H54 (cell line): ENCODE measurements around the gene ZNF441.

Experiments used
- DNase-seq: peaks from one replicate; pipeline ENCODE4 v3.0.0; 2011; ENCODE audit warnings: low spot score, mixed read lengths; ENCODE audit not compliant: insufficient read length
- FAIRE-seq: peaks from 3 replicates; lab custom pipeline; 2011; peaks lifted over from hg19 to GRCh38; lab: Jason Lieb, UNC
- POLR2A ChIP-seq: IDR thresholded peaks from 2 replicates; pipeline ENCODE4 v1.6.1; 2011; ENCODE audit warnings: low read depth, mild to moderate bottlenecking, low read length

The ZNF441 gene

GRCh38 chr19:11766597-11767591 lies at the start of gene ZNF441:
TSS of gene ZNF441 (plus strand) at chr19:11767000. CDS start at chr19:11767194, 194 bp downstream.
- FAIRE-seq (peak; percentile 95), DNase-seq (peak; percentile 82)
- TF ChIP-seq POLR2A: peak; percentile 75

- TF ChIP-seq POLR2A: no peak
- no peak for FAIRE-seq
Measured at GRCh38 chr19:11721681-11722080, 45.1 kb upstream of the ZNF441 start.

GRCh38 chr19:11722414-11722813 lies 44.4 kb upstream of the ZNF441 start:
- TF ChIP-seq POLR2A: no peak
- FAIRE-seq (no peak), DNase-seq (no peak)

More at GRCh38 chr19:11721681-11722080, 45.1 kb upstream of the ZNF441 start:
- no peak for DNase-seq

DNA sequence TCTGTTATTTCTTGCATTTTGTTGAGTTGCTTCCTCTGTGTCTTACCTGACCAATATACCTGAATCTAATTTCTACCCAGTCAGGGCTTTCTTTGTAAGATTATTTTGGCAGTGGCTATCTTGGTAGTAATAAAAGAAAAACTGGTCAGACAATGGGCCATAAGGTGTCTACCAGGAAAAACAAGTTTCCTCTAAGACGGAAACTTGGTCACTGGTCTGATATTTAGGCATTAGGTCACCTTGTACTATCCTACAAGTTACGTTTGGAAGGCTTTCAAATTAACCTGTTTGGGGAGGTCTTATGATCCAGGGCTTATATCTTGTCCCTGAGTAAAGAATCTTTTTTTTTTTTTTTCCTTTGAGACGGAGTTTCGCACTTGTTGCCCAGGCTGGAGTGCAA lies 37.2 kb upstream of the ZNF441 start:
- DNase-seq (no peak), FAIRE-seq (no peak)
- no peak for TF ChIP-seq POLR2A

DNA sequence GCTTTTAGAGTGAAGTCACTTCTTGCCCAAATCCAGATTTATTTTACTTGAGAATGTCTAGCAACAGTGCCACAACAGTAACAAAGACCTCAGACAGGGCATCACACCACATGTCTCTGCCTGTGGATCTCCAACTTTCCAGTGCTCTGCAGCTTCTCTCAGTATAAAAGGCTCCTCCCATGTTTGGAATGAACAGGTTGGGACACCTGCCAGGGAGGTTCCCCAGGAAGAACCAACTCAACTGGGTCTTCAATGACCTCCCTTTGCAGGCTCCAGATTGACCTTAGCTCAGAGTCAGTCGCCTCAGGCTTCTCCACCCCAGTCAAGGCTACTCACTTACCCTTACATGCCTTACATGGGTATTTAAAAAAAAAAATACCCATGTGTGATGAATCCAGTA lies 31.4 kb upstream of the ZNF441 start:
- FAIRE-seq (no peak), DNase-seq (no peak)
- no peak for TF ChIP-seq POLR2A

DNA sequence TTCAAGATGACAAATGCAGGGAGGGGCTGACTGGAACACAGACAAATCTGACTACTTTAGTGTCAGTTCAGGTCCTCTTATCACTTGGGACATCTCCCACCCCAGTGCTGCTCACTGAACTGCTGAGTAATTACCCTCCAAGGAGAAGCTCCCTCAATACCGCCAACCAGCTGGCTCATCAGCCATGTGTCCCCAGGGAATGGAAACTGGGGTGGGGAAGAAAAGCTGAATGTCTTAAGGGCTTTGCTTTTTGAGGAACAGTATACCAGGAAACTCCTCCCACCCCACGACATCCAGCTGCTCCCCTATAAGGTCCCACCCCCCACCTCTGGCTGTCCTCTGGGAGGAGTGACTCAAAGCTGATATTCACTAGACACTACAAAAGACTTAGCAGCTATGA lies 30.1 kb upstream of the ZNF441 start:
- DNase-seq (peak; percentile 22), FAIRE-seq (no peak)

DNA sequence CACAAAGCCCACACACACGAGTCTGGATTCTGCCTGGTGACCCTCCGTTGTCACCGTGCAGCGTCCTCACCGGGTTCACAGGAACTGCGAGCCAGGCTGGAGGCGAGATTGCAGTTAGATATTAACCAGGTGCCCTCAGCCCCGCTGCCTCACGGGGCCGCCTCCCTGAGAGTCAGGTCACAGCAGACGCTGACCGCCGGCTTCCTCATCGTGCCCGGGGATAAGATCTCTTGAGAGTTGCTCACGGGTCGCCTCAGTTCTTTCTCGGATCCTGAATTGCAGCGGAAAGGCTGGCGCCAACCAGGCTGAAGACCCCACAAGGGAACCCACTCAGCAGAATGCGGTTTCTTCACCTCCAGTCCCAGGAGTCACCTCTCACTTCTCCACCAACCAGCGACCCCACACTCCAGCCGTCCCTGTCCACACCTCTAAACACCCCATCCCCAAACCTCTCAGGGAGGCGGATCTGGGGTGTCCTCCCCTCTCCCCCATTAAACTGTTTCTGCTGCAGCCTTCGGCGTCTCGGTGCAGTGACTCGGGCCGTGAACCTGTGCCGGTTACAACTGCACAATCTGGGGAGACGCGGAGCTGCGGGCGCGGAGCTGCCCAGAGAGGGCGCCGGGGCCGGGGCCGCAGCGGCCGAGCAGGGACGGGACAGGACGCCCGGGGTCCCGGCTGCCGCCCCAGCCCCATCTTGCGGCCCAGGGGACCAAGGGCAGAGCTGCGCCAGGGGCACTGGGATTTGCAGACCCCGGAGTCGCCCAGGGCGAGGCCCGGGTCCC lies 28.6 kb upstream of the ZNF441 start:
- FAIRE-seq: no peak
- DNase-seq: peak; percentile 15
- no peak for TF ChIP-seq POLR2A

More for the DNA sequence above, 30.1 kb upstream of the ZNF441 start:
- TF ChIP-seq POLR2A: no peak

DNA sequence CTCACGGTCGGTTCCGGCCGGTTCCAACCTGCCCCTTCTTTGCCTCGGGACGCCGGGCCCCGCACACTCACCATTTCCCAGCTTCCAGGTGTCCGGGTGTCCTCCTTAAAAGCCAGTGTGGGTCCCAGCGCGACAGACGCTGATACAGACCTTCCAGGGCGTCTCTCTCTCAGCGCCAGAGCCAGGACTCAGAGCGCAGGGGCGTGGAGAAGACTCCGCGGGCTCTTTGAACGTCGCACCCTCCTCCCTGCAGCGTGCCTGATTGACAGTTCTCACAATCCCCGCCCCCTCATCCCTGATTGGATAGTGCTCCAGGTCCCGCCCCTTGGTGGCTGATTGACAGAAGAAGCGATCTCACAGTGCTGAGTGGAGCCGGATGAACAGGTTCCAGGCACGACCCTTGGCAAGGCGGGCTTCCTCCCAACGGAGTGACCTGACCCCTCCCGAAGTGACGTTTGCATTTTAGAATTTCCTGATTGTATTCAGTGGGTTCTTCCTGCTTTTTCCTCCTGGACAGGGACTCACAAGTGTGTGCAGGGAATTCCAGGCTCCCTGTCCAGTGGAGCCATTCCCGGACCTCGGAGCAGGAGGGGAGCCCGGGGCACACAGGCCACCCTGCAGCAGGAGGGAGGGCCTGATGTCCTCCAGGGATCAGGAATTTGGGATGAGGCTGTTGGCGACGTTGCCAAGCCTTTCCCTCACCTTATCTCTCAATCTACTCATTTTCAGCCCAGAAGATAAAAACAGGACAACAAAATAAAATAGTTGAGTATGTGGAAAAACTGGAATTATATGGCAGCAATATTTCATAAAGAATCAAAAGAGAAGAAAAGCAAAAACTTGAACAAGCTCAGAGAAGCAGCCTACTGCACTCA lies 27.8 kb upstream of the ZNF441 start, which contains the start of gene ZNF823:
TSS of gene ZNF823 (minus strand) at position 201 of the 875 bp plus-strand sequence. CDS start at position 74, 127 bp downstream.
- peak; percentile 81 for DNase-seq
- peak; percentile 97 for FAIRE-seq
- peak; percentile 58; the same call in 1 of the 2 replicates for TF ChIP-seq POLR2A

DNA sequence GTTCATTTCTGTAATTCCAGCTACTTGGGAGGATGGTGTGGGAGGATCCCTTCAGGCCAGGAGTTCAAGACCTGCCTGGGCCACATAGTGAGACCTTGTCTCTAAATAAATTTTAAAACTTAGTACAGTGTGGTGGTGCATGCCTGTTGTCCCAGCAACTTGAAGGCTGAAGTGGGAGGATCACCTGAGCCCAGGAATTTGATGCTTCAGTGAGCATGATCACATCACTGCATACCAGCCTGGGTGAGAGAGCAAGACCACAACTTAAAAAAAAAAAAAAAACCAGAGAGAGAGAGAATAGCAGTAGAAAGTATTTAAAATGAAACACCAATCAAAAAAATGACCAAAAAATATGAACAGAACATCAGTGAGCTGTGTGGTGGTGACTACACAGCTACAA lies 20.9 kb upstream of the ZNF441 start:
- FAIRE-seq: no peak
- DNase-seq: no peak
- no peak for TF ChIP-seq POLR2A

DNA sequence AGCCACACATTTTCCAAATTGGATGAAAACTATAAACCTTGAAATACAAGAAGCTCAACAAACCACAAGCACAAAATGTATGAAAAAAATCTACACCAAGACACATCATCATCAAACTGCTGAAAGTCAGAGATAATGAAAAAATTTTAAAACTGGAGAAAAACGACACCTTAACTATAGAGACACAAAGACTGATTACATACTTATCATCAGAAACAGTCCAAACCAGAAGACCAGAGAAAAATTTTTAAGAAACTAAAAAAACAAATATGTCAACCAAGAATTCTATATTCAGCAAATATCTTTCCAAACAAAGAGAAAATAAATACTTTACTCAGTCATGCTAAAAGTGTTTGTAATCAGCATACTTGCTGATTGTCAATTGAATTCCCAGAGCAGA lies 19.5 kb upstream of the ZNF441 start:
- no peak for DNase-seq
- no peak for TF ChIP-seq POLR2A
- FAIRE-seq: no peak

DNA sequence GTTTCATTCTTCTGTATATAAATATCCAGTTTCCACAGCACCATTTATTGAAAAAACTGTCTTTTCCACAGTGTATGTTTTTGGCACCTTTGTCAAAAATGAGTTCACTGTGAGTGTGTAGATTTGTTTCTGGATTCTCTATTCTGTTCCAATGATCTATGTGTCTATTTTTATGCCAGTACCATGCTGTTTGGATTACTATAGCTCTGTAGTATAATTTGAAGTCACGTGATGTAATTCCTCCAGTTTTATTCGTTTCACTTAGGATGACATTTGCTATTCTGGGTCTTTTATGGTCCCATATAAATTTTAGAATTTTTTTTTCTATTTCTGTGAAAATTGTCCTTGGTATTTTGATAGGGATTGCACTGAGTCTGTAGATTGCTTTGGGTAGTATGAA lies 17.0 kb upstream of the ZNF441 start:
- no peak for DNase-seq
- no peak for FAIRE-seq
- TF ChIP-seq POLR2A: no peak

DNA sequence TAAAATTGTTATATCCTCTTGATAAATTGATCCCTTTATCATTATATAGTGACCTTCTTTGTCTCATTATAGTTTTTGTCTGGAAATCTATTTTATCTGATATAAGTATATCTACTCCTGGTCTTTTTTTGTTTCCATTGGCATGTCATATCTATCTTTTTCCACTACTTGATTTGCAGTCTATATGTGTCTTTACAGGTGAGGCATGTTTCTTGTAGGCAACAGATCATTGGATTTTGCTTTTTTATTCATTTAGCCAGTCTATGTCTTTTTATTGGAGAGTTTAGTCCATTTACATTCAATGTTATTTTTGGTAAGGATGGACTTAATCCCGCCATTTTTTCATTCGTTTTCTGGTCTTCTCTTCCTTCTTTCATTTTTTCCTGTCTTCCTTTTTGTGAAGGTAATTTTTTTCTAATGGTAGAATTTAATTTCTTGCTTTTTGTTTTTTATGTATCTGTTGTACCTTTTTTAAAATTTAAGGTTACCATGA lies 14.5 kb upstream of the ZNF441 start:
- FAIRE-seq (no peak), DNase-seq (no peak)
- TF ChIP-seq POLR2A: no peak

DNA sequence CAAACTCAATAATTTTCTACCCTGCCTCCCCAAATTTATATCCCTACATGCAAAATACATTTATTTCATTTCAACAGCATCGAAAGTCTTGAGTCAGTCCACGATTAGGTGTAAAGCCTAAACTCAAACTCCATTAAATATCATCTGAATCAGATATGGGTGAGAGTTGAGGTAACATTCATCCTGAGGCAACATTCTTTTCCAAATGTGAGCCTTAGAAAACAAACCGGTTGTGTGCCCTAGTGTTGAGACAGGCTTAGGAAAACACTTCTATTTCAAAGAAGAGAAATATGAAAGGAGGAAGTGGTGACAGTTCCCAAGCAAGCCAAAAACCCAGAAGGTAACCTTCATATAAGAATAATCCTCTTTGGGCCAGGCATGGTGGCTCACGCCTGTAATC lies 12.1 kb upstream of the ZNF441 start:
- no peak for DNase-seq
- FAIRE-seq: no peak
- TF ChIP-seq POLR2A: no peak

GRCh38 chr19:11756965-11757364 lies 9.8 kb upstream of the ZNF441 start:
- FAIRE-seq: no peak
- no peak for TF ChIP-seq POLR2A
- DNase-seq: no peak
